Neuronal stem cell (in vitro differentiated cells): ENCODE data around the gene PVR.
A peak's percentile ranks its signal among the peaks of the same experiment; 100 is the strongest.

Experiments
- DNase-seq: peaks from one replicate; pipeline ENCODE4 v3.0.0-alpha.2; 2013; ENCODE audit warnings: low spot score
- H2AFZ ChIP-seq: one replicate; pipeline ENCODE4 v1.6.1; 2013; ENCODE audit warnings: mild to moderate bottlenecking, low read length, inconsistent platforms
- H2AK5ac ChIP-seq: 2 replicates; pipeline ENCODE4 v1.6.1; 2013; ENCODE audit warnings: low read depth, mild to moderate bottlenecking, inconsistent platforms, low read length, moderate library complexity, mixed read lengths
- H2BK120ac ChIP-seq: 2 replicates; pipeline ENCODE4 v1.6.1; 2013; ENCODE audit warnings: low read depth, mild to moderate bottlenecking, inconsistent platforms, low read length, moderate library complexity, mixed read lengths
- H2BK12ac ChIP-seq: one replicate; pipeline ENCODE4 v1.6.1; 2013; ENCODE audit warnings: low read length, inconsistent platforms
- H2BK15ac ChIP-seq: 2 replicates; pipeline ENCODE4 v1.6.1; 2013; ENCODE audit warnings: mild to moderate bottlenecking, low read length, inconsistent platforms, mixed read lengths
- H2BK5ac ChIP-seq: one replicate; pipeline ENCODE4 v1.6.1; 2013; ENCODE audit warnings: inconsistent platforms, mild to moderate bottlenecking, low read length, moderate library complexity
- H3K14ac ChIP-seq: one replicate; pipeline ENCODE4 v1.6.1; 2013; ENCODE audit warnings: low read length, inconsistent platforms
- H3K18ac ChIP-seq: 2 replicates; pipeline ENCODE4 v1.6.1; 2013; ENCODE audit warnings: low read length, inconsistent platforms
- H3K23ac ChIP-seq: 2 replicates; pipeline ENCODE4 v1.6.1; 2013; ENCODE audit warnings: low read depth, mild to moderate bottlenecking, mixed read lengths, low read length, inconsistent platforms; ENCODE audit not compliant: poor library complexity
- H3K27ac ChIP-seq: replicated peaks from 3 replicates; pipeline ENCODE4 v1.5.1; 2013; ENCODE audit warnings: low read length, inconsistent platforms
- H3K27me3 ChIP-seq, 3 experiments: 2 replicates each; pipeline ENCODE4 v1.6.1; 2013; ENCODE audit warnings: low read length in 3 of 3, mild to moderate bottlenecking in 2 of 3, inconsistent platforms in 1 of 3, low read depth in 1 of 3, mixed read lengths in 1 of 3, moderate library complexity in 1 of 3; ENCODE audit not compliant: control insufficient read depth in 3 of 3, insufficient read depth in 3 of 3
- H3K36me3 ChIP-seq, 2 donors: replicated peaks in 1 of 2; 2 replicates each; pipeline ENCODE4 v1.6.1; 2013; ENCODE audit warnings: low read length in 2 of 2; ENCODE audit not compliant: control insufficient read depth in 2 of 2, insufficient read depth in 2 of 2
- H3K4ac ChIP-seq: 2 replicates; pipeline ENCODE4 v1.6.1; 2013; ENCODE audit warnings: inconsistent platforms, mild to moderate bottlenecking, low read length, moderate library complexity
- H3K4me1 ChIP-seq, 2 donors: 1 replicate in 1 of 2; 2 replicates in 1 of 2; pipeline ENCODE4 v1.6.1; 2013; ENCODE audit warnings: low read length in 2 of 2, low read depth in 1 of 2; ENCODE audit not compliant: control insufficient read depth in 2 of 2, insufficient read depth in 1 of 2
- H3K4me2 ChIP-seq: one replicate; pipeline ENCODE4 v1.6.1; 2013; ENCODE audit warnings: mild to moderate bottlenecking, low read length, inconsistent platforms; ENCODE audit not compliant: insufficient read depth, poor library complexity, severe bottlenecking
- H3K4me3 ChIP-seq, 2 donors: 2 replicates each; pipeline ENCODE4 v1.5.1; 2013; ENCODE audit warnings: low read length in 2 of 2, mild to moderate bottlenecking in 2 of 2, inconsistent platforms in 1 of 2, moderate library complexity in 1 of 2
- H3K79me1 ChIP-seq: one replicate; pipeline ENCODE4 v1.6.1; 2013; ENCODE audit warnings: low read depth, mild to moderate bottlenecking, inconsistent platforms, low read length, moderate library complexity
- H3K9ac ChIP-seq: one replicate; pipeline ENCODE4 v1.6.1; 2013; ENCODE audit warnings: mild to moderate bottlenecking, low read depth, low read length, inconsistent platforms; ENCODE audit not compliant: poor library complexity
- H3K9me3 ChIP-seq, 2 donors: replicated peaks in 1 of 2; 2 replicates each; pipeline versions ENCODE3 to v1.6.1; 2013; ENCODE audit warnings: low read length in 2 of 2, mild to moderate bottlenecking in 2 of 2, inconsistent platforms in 1 of 2, low read depth in 1 of 2, mixed read lengths in 1 of 2, moderate library complexity in 1 of 2; ENCODE audit not compliant: control insufficient read depth in 2 of 2, insufficient read depth in 1 of 2
- H4K8ac ChIP-seq: one replicate; pipeline ENCODE4 v1.6.1; 2013; ENCODE audit warnings: low read depth, mild to moderate bottlenecking, inconsistent platforms, low read length, moderate library complexity
- H4K91ac ChIP-seq: one replicate; pipeline ENCODE4 v1.6.1; 2013; ENCODE audit warnings: low read length, low read depth, mild to moderate bottlenecking, inconsistent platforms; ENCODE audit not compliant: poor library complexity
- WGBS, 2 donors: extraction: QIAGEN DNeasy Blood & Tissue Kit; methylation state at CpG; one replicate each; pipeline ENCODE4 v1.1.7; 2013; ENCODE audit warnings: missing lambda C conversion rate in 2 of 2, mixed read lengths in 1 of 2; ENCODE audit not compliant: insufficient read length in 2 of 2, insufficient replicate concordance in 1 of 2; ENCODE audit errors: extremely low coverage in 2 of 2; 5-methylcytosine and 5-hydroxymethylcytosine counted together

The PVR gene

GRCh38 chr19:44694184-44694579 lies 50.5 kb downstream of the PVR start:
- H3K14ac ChIP-seq, result no peak overlapping the region
- H3K4me1 ChIP-seq, result no peaks in the 10 kb centered on the region
- H2AK5ac ChIP-seq, result no peak overlapping the region
- H2AFZ ChIP-seq, result no peak overlapping the region
- no peaks in the 10 kb centered on the region for H3K36me3 ChIP-seq
- H3K4ac ChIP-seq, result no peak overlapping the region
- no CpG with 5 or more reads among the region's 2 CpGs for WGBS, 2 donors
- no peak overlapping the region for H4K91ac ChIP-seq
- H4K8ac ChIP-seq, result no peak overlapping the region
- no peaks in the 10 kb centered on the region for H3K79me1 ChIP-seq
- no peak overlapping the region for H3K9ac ChIP-seq
- DNase-seq, result no peak
- no peak overlapping the region for H3K4me3 ChIP-seq
- H2BK15ac ChIP-seq, result no peak overlapping the region
- peak overlapping the region; percentile 28 for H3K18ac ChIP-seq
- H3K4me2 ChIP-seq, result no peak overlapping the region
- no peaks in the 10 kb centered on the region for H3K9me3 ChIP-seq
- no peak overlapping the region for H2BK12ac ChIP-seq
- no peak overlapping the region for H3K27ac ChIP-seq
- H2BK120ac ChIP-seq, result no peak overlapping the region
- H3K23ac ChIP-seq, result no peak overlapping the region
- no peaks in the 10 kb centered on the region for H3K27me3 ChIP-seq
- no peak overlapping the region for H2BK5ac ChIP-seq

GRCh38 chr19:44696939-44697669 lies 53.4 kb downstream of the PVR start:
- no peak overlapping the region for H2BK5ac ChIP-seq
- no peak overlapping the region for H2BK120ac ChIP-seq
- no peak overlapping the region for H3K9ac ChIP-seq
- H3K4me3 ChIP-seq, result no peak overlapping the region
- H3K36me3 ChIP-seq, result no peaks in the 10 kb centered on the region
- H3K23ac ChIP-seq, result no peak overlapping the region
- DNase-seq, result no peak
- H2BK15ac ChIP-seq, result peak overlapping the region; percentile 17
- no peak overlapping the region for H4K8ac ChIP-seq
- no peaks in the 10 kb centered on the region for H3K27me3 ChIP-seq
- no CpG with 5 or more reads among the region's 22 CpGs for WGBS, 2 donors
- H2AFZ ChIP-seq, result peak overlapping the region; percentile 36
- H3K27ac ChIP-seq, result no peak overlapping the region
- H3K79me1 ChIP-seq, result no peaks in the 10 kb centered on the region
- peak overlapping the region; percentile 16 for H2BK12ac ChIP-seq
- H3K4me2 ChIP-seq, result no peak overlapping the region
- no peak overlapping the region for H3K14ac ChIP-seq
- H3K18ac ChIP-seq, result peak overlapping the region; percentile 19
- H3K4me1 ChIP-seq, result no peaks in the 10 kb centered on the region
- H3K4ac ChIP-seq, result no peak overlapping the region
- no peak overlapping the region for H4K91ac ChIP-seq
- no peaks in the 10 kb centered on the region for H3K9me3 ChIP-seq
- H2AK5ac ChIP-seq, result no peak overlapping the region

- Histone ChIP-seq H3K4me2 (no peak overlapping the region), H3K23ac (no peak overlapping the region), H2BK12ac (peak overlapping the region; percentile 16), H4K8ac (no peak overlapping the region), H3K9me3 (no peaks in the 10 kb centered on the region), H2BK120ac (no peak overlapping the region), H3K18ac (peak overlapping the region; percentile 19), H3K4me1 (no peaks in the 10 kb centered on the region), H2BK15ac (no peak overlapping the region), H3K4ac (no peak overlapping the region), H2BK5ac (no peak overlapping the region), H3K14ac (no peak overlapping the region), H4K91ac (no peak overlapping the region), H3K36me3 (no peaks in the 10 kb centered on the region), H2AK5ac (no peak overlapping the region), H2AFZ (no peak overlapping the region), H3K79me1 (no peaks in the 10 kb centered on the region), H3K4me3 (no peak overlapping the region), H3K27ac (no peak overlapping the region), H3K27me3 (peaks cover 0 to 3% (median 0%) of the 10 kb centered on the region in 3 experiments), H3K9ac (no peak overlapping the region)
- DNase-seq, result no peak
- no CpG with 5 or more reads among the region's 4 CpGs for WGBS, 2 donors
Observed at GRCh38 chr19:44697670-44698034, 53.9 kb downstream of the PVR start.

- Histone ChIP-seq H3K18ac (peak within 1 kb of the TSS; percentile 3), H2BK12ac (peak within 1 kb of the TSS; percentile 84), H3K79me1 (no peaks in the 10 kb centered on the region), H4K8ac (no peak within 1 kb of the TSS), H2AFZ (no peak within 1 kb of the TSS), H3K9me3 (no peaks in the 10 kb centered on the region), H2BK120ac (no peak within 1 kb of the TSS), H2BK15ac (peak within 1 kb of the TSS; percentile 62), H3K4ac (no peak within 1 kb of the TSS), H3K23ac (peak within 1 kb of the TSS; percentile 5), H3K14ac (peak within 1 kb of the TSS; percentile 75), H2AK5ac (peak within 1 kb of the TSS; percentile 88), H3K4me2 (no peak within 1 kb of the TSS), H3K9ac (no peak within 1 kb of the TSS), H3K36me3 (no peaks in the 10 kb centered on the region), H4K91ac (no peak within 1 kb of the TSS), H2BK5ac (no peak within 1 kb of the TSS), H3K4me1 (no peaks in the 10 kb centered on the region), H3K4me3 (no peak within 1 kb of the TSS), H3K27me3 (peaks cover 0 to 3% (median 0%) of the 10 kb centered on the region in 3 experiments), H3K27ac (no peak within 1 kb of the TSS)
- no CpG with 5 or more reads among the region's 13 CpGs for WGBS, 2 donors
- no peak for DNase-seq
Observed at GRCh38 chr19:44698492-44699201, 54.9 kb downstream of the PVR start, which contains the start of gene CEACAM16. CEACAM16 (plus strand) TSS chr19:44699151; CDS start chr19:44701457, 2,306 bp downstream.
